GM13977 (cell line): ENCODE results near the gene AOC2.
"Not testable (repeated sequence)": the region's sequence is repeated elsewhere in the genome, so short reads cannot be mapped to it uniquely, and the experiment has no call there.

Experiments
- DNase-seq: peaks from one replicate; pipeline ENCODE4 v3.0.0; 2012; ENCODE audit warnings: low spot score
- in situ Hi-C: fragments of 300-500 bp; cut with MboI; formaldehyde crosslinking; loops from one replicate; pipeline ENCODE4 v1.12.0; 2022; ENCODE audit warnings: low sequenced_read_pairs, low pct_unique_long_range_greater_than_20kb, mixed read lengths, inconsistent platforms; ENCODE audit not compliant: unreplicated experiment
- TF ChIP-seq, protein P1 (sequence below): IDR thresholded peaks from 2 replicates; pipeline ENCODE4 v1.5.1; 2012; ENCODE audit warnings: mild to moderate bottlenecking, control low read depth; ENCODE audit not compliant: insufficient read depth; ENCODE audit errors: extremely low read depth, missing control alignments

AOC2 gene

DNA sequence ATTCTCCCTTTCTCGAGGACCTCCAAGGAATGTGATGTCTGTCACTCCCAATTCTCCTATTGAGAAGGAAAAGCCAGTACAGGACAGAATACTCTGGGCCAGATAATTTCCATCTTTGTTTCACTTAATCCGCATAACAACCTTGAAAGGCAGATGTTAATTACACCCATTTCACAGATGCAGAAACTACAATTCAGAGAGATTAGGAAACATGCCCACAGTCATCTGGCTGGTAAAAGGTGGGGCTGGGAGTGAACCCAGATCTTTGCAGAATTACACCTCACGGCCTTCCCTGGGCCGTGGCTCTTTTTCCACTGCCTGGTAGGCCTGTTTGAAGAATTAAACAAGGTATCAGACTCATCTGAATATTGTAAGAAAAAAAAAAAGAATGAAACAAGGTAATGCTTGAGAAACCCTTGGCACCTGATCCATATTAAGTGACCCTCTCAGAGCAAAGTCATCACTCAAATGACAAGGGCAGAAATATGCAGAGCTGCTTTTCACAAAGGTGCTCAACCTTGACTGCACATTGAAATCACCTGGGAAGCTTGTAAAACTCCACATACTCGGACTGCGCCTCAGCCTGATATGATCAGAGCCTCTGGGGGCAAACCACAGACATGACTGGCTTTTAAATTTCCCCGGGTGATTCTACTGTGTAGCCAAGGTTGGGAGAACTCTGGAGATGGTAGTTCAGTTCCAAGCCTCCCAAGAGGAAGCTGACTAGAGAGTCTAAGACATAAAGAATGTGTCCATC is 39.6 kb downstream of the AOC2 start:
- TF ChIP-seq, protein P1, sequence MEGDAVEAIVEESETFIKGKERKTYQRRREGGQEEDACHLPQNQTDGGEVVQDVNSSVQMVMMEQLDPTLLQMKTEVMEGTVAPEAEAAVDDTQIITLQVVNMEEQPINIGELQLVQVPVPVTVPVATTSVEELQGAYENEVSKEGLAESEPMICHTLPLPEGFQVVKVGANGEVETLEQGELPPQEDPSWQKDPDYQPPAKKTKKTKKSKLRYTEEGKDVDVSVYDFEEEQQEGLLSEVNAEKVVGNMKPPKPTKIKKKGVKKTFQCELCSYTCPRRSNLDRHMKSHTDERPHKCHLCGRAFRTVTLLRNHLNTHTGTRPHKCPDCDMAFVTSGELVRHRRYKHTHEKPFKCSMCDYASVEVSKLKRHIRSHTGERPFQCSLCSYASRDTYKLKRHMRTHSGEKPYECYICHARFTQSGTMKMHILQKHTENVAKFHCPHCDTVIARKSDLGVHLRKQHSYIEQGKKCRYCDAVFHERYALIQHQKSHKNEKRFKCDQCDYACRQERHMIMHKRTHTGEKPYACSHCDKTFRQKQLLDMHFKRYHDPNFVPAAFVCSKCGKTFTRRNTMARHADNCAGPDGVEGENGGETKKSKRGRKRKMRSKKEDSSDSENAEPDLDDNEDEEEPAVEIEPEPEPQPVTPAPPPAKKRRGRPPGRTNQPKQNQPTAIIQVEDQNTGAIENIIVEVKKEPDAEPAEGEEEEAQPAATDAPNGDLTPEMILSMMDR, result no peak
- in situ Hi-C loops, result no loop called here
- no peak for DNase-seq

- DNase-seq, in situ Hi-C loops: not testable (repeated sequence)
Observed at GRCh38 chr17:42885806-42886205, 41.4 kb downstream of the AOC2 start.

DNA sequence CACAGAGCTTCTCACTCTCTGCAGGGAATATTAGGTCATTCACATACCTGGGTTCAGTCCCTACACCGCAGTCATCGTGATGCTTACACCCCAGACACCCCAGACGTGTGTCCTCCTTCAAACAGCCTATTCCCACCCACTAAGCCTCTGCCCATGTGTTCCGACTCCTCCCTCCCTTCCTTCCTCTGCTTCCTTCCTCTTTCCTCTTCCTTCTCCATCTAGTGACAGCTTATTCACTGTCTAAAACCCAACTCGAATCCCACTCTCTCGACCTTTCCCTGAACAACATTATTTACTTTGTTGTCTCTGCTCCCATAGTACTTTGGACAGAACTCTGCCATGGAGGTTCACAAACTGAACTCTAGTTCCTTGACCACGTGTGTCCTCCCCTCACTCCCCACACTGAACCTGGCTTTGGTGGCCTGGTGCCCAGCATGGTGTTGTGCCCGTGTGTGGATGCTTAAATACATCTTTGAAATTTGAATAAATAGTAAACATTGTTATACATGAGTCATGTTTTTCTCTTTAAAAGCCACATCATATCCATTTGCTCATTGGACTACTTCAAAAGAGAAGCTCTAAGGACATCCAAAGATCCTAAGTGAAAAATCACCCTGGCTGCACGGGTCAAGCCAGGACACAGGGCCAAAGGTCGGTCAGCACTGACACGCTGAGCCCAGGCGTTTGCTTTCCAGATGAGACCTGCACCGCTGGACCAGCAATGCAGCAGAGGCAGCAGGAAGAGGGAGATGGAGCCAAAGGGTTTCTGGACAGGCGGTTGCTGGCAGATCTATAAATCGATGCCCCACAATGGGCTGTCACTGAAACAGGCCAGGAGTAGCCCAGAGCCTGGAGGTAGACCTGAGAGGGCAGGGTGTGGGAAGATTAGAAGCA is 42.1 kb downstream of the AOC2 start:
- TF ChIP-seq, protein P1, result no peak
- no peak for DNase-seq
- in situ Hi-C loops, result no loop called here

DNA sequence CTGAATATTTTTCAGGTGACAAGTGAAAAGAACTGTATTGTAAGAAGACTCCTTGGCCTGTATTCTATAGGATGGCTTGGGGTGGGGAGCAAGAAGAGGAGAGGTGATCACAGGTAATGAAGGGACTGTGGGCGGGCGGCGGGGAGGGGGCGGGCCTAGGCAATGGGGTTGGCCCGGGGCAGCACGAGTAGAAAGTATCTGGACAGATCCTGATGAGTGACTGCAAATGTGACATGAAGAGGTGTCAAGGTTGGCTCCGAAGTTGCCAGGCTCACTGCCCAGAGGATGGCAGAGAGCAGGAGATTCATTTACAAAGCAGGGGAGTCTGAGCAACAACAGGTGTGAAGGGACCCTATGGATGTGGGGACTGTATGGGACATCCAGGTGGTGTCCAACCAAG is 45.4 kb downstream of the AOC2 start:
- in situ Hi-C loops, result no loop called here
- TF ChIP-seq, protein P1, result no peak
- DNase-seq, result no peak

- TF ChIP-seq, protein P1, result no peak
- in situ Hi-C loops, result no loop called here
- DNase-seq, result no peak
Observed at GRCh38 chr17:42891539-42892152, 47.3 kb downstream of the AOC2 start.

- in situ Hi-C loops, result no loop called here
- no peak for DNase-seq
- TF ChIP-seq, protein P1, result no peak
Observed at GRCh38 chr17:42893359-42893758, 49.0 kb downstream of the AOC2 start.
